AG09319 (cell line): ENCODE results near the gene MRPS23.

Experiments used
- DNase-seq: peaks from one replicate; pipeline ENCODE4 v3.0.0-alpha.2; 2010; ENCODE audit warnings: low read depth; ENCODE audit errors: extremely low read depth
- TF ChIP-seq, protein P1 (sequence below): IDR thresholded peaks from 2 replicates; pipeline ENCODE4 v1.5.1; 2011; ENCODE audit warnings: low read depth, mild to moderate bottlenecking, inconsistent platforms, low read length, moderate library complexity

Gene MRPS23

DNA sequence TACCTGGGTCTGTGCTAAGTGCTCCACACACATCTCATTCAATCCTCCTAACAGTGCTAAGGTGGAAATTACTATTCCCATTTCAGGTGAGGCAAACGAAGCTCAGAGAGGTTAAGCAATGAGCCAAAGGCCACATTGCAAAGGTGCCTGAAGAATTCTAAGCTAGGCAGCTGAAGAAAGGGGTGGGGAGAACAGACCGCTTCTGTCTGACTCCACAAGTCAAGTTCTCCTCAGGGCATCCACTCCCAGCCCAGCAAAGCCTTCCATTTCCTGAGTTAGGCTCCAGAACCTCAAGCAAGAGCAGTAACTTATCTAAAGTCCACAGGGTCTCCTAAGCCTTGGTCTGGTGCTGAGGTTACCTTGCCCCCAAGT lies 27.0 kb upstream of the MRPS23 start:
- TF ChIP-seq, protein P1, sequence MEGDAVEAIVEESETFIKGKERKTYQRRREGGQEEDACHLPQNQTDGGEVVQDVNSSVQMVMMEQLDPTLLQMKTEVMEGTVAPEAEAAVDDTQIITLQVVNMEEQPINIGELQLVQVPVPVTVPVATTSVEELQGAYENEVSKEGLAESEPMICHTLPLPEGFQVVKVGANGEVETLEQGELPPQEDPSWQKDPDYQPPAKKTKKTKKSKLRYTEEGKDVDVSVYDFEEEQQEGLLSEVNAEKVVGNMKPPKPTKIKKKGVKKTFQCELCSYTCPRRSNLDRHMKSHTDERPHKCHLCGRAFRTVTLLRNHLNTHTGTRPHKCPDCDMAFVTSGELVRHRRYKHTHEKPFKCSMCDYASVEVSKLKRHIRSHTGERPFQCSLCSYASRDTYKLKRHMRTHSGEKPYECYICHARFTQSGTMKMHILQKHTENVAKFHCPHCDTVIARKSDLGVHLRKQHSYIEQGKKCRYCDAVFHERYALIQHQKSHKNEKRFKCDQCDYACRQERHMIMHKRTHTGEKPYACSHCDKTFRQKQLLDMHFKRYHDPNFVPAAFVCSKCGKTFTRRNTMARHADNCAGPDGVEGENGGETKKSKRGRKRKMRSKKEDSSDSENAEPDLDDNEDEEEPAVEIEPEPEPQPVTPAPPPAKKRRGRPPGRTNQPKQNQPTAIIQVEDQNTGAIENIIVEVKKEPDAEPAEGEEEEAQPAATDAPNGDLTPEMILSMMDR, result no peak
- no peak for DNase-seq

DNA sequence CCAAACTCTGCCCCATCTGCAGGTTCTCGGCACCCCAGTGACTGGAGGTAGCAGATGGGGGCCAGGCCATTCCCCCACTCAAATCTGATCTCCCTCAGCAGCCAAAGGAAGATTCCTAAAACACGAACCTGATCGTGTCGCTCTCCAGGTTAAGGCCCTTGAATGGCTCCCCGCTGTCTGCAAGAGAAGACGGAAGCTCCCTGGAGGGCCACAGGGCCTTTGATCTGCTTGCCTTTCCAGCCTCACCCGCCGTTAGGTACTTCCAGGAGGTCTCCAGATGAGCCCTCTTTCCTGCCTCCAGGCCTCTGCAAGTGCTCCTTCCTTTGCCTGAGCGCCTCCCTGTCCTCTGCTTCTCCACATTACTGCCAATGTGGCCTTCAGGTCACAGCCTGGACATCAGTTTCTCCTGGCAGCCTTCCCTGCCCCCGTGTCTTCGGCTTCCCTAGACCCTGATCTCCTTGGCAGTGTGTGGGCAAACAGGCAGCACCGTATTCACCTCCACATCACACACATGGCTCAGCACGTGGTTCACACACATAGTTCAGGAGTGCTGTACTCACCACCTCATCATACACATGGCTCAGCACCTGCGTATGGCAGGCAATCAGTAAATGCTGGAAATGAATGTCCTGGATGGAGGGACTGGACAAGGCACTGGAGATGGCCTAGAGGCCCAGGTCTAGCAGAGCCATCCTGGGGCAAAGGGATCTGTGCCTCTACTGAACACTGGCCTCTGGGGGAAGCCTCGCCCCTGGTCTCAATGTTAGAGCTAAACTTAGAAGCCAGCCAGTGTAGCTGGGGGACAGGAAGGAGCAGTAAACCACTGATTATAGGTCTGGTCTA lies 26.4 kb upstream of the MRPS23 start:
- TF ChIP-seq, protein P1, result no peak
- no peak for DNase-seq

DNA sequence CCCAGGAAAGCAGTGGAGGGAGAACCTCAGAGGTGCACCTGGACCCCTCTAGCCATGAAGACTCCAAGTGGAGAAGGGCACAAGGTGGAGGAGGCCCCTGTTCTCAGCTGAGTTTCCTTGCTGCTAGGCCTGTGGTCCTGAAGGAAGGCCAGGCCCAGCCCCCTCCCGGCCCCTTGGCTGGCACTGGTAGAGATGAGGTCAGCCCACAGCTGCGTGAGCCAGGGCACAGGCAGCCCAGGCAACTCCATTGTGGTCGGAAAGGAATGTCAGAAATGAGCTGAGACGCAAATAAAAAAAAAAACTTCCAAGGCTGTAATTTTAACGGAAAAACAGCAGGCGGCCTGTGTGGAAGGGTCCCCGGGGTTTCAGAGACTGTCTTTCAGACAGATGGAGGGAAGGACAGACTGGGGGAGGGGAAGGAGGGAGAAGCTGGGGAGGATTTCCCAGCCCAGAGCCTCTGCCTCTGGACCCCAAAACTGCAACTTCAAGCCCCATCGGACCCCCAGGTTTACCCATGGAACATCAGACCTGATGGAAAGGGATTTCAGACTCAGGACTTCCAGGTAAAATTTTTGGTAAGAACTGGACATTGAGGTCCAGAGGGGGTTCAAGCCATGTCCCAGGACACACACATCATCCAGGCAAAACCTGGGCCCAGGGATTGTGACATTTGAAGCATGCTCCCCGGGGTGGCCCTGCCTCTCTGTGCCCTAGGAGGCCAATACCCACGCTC lies 25.6 kb upstream of the MRPS23 start:
- TF ChIP-seq, protein P1, result peak; percentile 73
- DNase-seq, result peak; percentile 96

DNA sequence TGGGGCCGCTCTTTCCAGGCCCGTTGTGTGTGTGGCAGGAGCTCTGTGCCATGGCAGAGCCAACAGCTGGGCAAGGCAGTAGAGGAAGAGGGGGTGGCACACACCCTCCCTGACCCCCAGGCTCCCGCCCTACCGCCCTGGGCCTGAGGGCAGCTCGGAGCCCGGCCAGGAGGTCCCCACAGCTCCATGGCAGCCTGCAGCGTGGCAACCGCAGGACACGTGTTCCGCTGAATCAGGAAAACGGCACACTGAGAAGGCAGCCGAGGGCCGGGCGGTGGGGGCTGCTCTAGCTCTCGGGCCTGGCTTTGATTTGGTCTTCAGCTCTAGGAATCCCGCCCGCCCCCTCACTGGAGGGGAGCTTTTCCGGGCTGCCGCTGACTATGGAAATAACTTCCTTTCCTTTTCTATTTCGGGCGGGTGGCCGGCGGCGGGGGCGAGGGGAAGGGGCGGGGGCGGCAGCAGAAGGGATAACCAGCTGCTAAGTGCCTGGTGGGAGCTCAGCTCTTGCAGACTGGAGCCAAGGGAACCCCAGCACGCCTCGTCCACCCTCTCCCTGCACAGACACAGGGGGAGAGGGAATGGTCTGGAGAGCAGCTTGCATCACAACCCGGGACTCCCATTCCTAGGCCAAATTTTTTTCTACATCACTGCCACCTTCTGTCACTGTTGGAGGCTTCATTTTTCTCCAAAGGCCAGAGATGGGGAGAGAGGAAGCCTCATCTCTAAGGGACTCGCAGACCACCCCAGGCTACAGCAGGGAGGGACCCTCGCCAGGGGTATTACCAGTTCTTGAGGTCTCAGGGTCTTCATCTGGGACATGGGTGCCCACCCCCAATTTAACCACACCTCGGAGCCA lies 24.8 kb upstream of the MRPS23 start:
- peak; percentile 83 for DNase-seq

DNA sequence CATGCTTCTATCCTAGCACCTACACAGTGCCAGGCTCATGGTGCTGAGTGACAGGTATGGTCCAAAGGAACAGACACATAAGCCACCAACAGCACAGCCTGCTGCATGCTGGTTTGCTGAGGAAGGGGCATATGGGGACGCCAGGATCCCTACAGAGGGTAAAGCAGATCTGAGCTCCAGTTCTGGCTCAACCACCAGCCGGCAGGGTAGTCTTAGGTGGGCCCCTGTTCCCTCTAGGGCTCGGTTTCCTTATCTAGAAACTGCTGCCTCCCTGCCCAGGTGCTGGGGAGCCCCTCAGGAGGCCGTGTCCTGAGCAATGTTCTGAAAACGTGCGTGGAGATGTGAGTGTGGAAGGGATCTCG lies 24.2 kb upstream of the MRPS23 start:
- DNase-seq, result no peak
- TF ChIP-seq, protein P1, result no peak

More for the DNA sequence above, 24.8 kb upstream of the MRPS23 start:
- TF ChIP-seq, protein P1, result no peak

DNA sequence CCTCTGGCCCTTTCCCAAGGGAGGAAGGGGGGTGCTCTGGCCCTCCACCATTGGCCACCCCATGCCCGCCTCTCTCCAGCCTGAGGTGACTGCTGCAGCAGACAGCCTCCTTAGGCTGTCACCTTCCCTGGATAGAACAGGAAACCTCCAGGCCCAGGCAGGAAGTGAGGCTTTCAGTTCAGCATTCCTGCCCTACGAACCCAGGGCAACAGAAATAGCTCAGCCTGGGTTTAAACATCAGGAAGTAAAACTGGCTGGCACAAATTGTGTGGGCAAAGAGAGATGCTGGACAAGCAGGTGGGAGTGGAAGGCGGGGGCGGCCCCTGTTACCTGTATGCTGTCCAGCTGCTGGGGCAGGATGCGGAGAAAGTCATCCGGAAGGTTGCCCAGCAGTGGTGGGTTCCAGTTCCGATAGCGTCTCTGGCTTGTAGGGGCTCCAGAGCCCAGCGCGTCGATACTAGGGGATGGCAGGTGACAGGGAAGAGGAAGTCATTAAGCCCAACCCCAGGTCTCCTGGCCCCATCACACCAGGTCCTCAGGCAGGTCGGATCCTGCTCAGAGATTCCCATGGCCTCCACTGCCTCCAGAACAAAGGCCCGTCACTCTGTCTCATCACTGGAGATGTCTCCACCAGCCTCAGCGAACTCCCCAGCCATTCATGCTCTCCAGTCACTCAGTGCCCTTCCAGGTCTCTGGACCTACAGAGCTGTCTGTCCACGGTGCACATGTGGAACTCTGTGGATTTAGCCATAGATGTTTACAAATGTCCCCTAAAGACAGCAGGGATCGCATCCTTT lies 23.6 kb upstream of the MRPS23 start:
- no peak for DNase-seq
- TF ChIP-seq, protein P1, result no peak
